Kidney (tissue), 14 donors: ENCODE data around the gene COL28A1. TPM values are rescaled to one million over a fixed set of nuclear protein-coding genes. Genes with fewer than 3 reads are reported as not detected.
"Not testable (repeated sequence)": the region's sequence is repeated elsewhere in the genome, so short reads cannot be mapped to it uniquely, and the experiment has no call there.

Experiments used
- DNase-seq, 5 donors: peaks; one replicate each; pipeline ENCODE4 v3.0.0-alpha.2; 2013 to 2020
- FAIRE-seq: peaks from 2 replicates; lab custom pipeline; 2012; peaks lifted over from hg19 to GRCh38; lab: Jason Lieb, UNC
- H3K27ac ChIP-seq, 2 donors: one replicate each; pipeline ENCODE4 v1.7.0; 2013; ENCODE audit warnings: low read depth in 2 of 2, low read length in 2 of 2, inconsistent platforms in 1 of 2
- H3K27me3 ChIP-seq: one replicate; pipeline ENCODE4 v1.7.1; 2013; ENCODE audit warnings: low read length, inconsistent platforms; ENCODE audit not compliant: control insufficient read depth, insufficient read depth
- H3K36me3 ChIP-seq, 3 donors: one replicate each; pipeline versions ENCODE4 v1.7.0 to v1.7.1; 2013; ENCODE audit warnings: low read length in 3 of 3, control low read depth in 1 of 3, inconsistent platforms in 1 of 3; ENCODE audit not compliant: insufficient read depth in 3 of 3, control insufficient read depth in 2 of 3
- H3K4me1 ChIP-seq, 3 donors: one replicate each; pipeline versions ENCODE4 v1.7.0 to v1.7.1; 2013; ENCODE audit warnings: low read length in 3 of 3, inconsistent platforms in 1 of 3, low read depth in 1 of 3; ENCODE audit not compliant: control insufficient read depth in 2 of 3, insufficient read depth in 2 of 3
- H3K4me3 ChIP-seq, 3 donors: one replicate each; pipeline versions ENCODE4 v1.7.0 to v1.8.1; 2013; ENCODE audit warnings: low read length in 3 of 3, control low read depth in 1 of 3, inconsistent platforms in 1 of 3
- H3K9ac ChIP-seq, 3 donors: one replicate each; pipeline versions ENCODE4 v1.7.0 to v1.7.1; 2013; ENCODE audit warnings: low read length in 3 of 3, control low read depth in 1 of 3, inconsistent platforms in 1 of 3
- H3K9me3 ChIP-seq, 3 donors: one replicate each; pipeline versions ENCODE4 v1.7.0 to v1.7.1; 2013; ENCODE audit warnings: low read length in 3 of 3, control low read depth in 1 of 3, inconsistent platforms in 1 of 3; ENCODE audit not compliant: control insufficient read depth in 2 of 3, insufficient read depth in 1 of 3
- intact Hi-C: fragments of 100-400 bp; cut with DNase I; formaldehyde crosslinking; loops from one replicate; pipeline ENCODE4 v1.11.1; 2022
- polyA plus RNA-seq: library from polyadenylated mRNA; stranded (reverse); fragments of 350-450 nt; fragmentation: Illumina TruSeq; extraction: RNeasy Lipid Tissue Mini Kit (QIAGEN cat#74804); gene quantifications from one replicate; pipeline ENCODE4 v1.2.3, GENCODE V29; 2014; ENCODE audit warnings: low read depth, low replicate concordance; ENCODE audit not compliant: insufficient read depth
- total RNA-seq: library from RNA; stranded (reverse); fragmentation: NEBNext Ultra II Directional; extraction: Animal tissue kit (Norgen Biotek cat#: 25700); gene quantifications from one replicate; pipeline ENCODE4 v1.2.1, GENCODE V29; 2021
- TF ChIP-seq, protein P1 (sequence below): IDR thresholded peaks from 3 replicates; pipeline ENCODE4 v1.5.1; 2012; ENCODE audit warnings: mild to moderate bottlenecking, moderate library complexity, borderline replicate concordance; ENCODE audit not compliant: insufficient read depth; ENCODE audit errors: extremely low read depth
- donor health status: control.
- donor health status: control.
- donor health status: control.
- donor health status: control.
- donor health status: control.
- donor health status: DM: yes; HTN: yes; CAD: no.
- donor health status: Normal renal cell carcinoma (clear cell type).

Gene COL28A1
- total and polyA plus RNA-seq, 2 donors from 2014 or later, result 2.7 to 5.8 TPM

DNA sequence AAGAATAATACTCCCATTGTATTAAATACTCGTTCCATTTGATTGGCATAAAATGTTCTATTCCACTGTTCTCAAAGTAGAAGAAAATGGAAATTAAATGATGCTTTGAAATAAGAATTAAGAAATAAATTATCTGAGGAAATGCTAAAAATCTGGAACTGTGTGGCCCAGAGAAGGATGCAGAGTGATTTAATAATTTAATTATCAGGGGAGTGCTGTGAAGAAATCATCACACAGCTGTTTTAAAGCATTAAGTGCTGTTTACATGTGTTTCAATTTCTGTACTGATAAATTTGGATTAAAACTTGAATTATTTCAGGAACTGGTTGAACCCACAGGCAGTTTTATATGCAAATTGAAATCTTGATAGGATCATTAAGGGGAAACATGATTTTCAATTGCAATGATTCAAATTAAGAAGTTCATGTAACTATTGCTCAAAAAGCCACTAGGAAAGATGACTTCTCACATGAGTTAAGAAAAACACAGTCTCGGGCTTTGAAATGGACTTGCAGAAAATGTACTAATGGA, 56.3 kb downstream of the COL28A1 start:
- H3K27ac ChIP-seq, result no peak overlapping the region
- H3K4me1 ChIP-seq, result no peaks in the 10 kb centered on the region
- FAIRE-seq (no peak), DNase-seq (peak in 1 of 5 donors; percentile 8)
- intact Hi-C loops, result no loop called here
- H3K36me3 ChIP-seq, result no peaks in the 10 kb centered on the region
- H3K9ac ChIP-seq, result no peak overlapping the region
- no peak overlapping the region for H3K4me3 ChIP-seq
- peaks cover 0 to 3% (median 0%) of the 10 kb centered on the region in 3 donors for H3K9me3 ChIP-seq
- TF ChIP-seq, protein P1, sequence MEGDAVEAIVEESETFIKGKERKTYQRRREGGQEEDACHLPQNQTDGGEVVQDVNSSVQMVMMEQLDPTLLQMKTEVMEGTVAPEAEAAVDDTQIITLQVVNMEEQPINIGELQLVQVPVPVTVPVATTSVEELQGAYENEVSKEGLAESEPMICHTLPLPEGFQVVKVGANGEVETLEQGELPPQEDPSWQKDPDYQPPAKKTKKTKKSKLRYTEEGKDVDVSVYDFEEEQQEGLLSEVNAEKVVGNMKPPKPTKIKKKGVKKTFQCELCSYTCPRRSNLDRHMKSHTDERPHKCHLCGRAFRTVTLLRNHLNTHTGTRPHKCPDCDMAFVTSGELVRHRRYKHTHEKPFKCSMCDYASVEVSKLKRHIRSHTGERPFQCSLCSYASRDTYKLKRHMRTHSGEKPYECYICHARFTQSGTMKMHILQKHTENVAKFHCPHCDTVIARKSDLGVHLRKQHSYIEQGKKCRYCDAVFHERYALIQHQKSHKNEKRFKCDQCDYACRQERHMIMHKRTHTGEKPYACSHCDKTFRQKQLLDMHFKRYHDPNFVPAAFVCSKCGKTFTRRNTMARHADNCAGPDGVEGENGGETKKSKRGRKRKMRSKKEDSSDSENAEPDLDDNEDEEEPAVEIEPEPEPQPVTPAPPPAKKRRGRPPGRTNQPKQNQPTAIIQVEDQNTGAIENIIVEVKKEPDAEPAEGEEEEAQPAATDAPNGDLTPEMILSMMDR, result no peak
- no peaks in the 10 kb centered on the region for H3K27me3 ChIP-seq

DNA sequence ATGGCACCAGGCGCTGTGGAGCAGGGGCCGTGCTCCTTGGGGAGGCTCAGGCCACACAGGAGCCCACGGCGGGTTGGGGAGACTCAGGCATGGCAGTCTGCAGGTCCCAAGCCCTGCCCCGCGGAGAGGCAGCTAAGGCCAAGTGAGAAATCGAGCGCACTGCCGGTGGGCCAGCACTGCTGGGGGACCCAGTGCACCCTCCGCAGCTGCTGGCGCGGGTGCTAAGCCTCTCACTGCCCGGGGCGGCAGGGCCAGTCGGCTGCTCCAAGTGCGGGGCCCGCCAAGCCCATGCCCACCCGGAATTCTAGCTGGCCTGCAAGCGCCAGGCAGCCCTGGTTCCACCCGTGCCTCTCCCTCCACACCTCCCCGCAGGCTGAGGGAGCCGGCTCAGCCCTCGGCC, 57.1 kb downstream of the COL28A1 start:
- TF ChIP-seq, protein P1, result no peak
- no peak for DNase-seq

DNA sequence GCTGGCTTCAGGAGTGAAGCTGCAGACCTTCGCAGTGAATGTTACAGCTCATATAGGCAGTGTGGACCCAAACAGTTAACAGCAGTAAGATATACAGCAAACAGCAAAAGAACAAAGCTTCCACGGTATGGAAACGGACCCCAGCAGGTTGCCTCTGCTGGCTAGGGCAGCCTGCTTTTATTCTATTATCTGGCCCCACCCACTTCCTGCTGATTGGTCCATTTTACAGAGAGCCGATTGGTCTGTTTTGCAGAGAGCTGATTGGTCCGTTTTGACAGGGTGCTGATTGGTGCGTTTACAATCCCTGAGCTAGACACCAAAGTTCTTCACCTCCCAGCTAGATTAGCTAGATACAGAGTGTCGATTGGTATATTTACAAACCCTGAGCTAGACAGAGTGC, 58.0 kb downstream of the COL28A1 start:
- H3K9me3 ChIP-seq, FAIRE-seq, H3K4me3 ChIP-seq, H3K4me1 ChIP-seq, H3K36me3 ChIP-seq, H3K27me3 ChIP-seq, H3K9ac ChIP-seq, H3K27ac ChIP-seq, intact Hi-C loops, DNase-seq: not testable (repeated sequence)

More for the DNA sequence above, 57.1 kb downstream of the COL28A1 start:
- H3K9ac ChIP-seq, result no peak overlapping the region
- no peak overlapping the region for H3K27ac ChIP-seq
- no peaks in the 10 kb centered on the region for H3K36me3 ChIP-seq
- no peak for FAIRE-seq
- no peaks in the 10 kb centered on the region for H3K9me3 ChIP-seq
- no peaks in the 10 kb centered on the region for H3K27me3 ChIP-seq
- intact Hi-C loops, result no loop called here
- no peaks in the 10 kb centered on the region for H3K4me1 ChIP-seq
- no peak overlapping the region for H3K4me3 ChIP-seq

DNA sequence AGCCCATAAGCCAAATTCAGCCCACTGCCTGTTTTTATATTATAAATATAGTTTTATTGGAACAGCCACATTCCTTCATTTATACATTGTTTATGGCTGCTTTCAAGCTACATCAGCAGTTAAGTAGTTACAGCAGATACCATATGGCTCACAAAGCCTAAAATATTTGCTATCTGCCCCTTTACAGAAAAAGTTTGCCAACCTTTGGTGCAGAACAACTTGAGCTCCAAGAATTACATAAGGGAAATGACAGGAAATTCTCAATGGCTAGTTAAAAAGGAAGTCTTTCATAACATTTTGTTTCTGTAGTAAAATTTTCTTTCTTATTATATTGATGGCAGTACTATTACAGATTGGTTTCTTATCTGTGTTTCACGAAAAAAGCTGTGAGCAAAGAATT, 59.3 kb downstream of the COL28A1 start:
- Histone ChIP-seq H3K9ac (no peak overlapping the region), H3K36me3 (no peaks in the 10 kb centered on the region), H3K27me3 (no peaks in the 10 kb centered on the region), H3K4me1 (no peaks in the 10 kb centered on the region), H3K27ac (no peak overlapping the region), H3K9me3 (peaks cover 0 to 10% (median 0%) of the 10 kb centered on the region in 3 donors), H3K4me3 (no peak overlapping the region)
- intact Hi-C loops, result no loop called here
- FAIRE-seq (no peak), DNase-seq (peak in 1 of 5 donors; percentile 19)
- TF ChIP-seq, protein P1, result no peak
